COR-L47 (cell line): Measurements from ENCODE around the gene TOP2A.
A peak's percentile ranks its signal among the peaks of the same experiment; 100 is the strongest.
"Not testable (repeated sequence)": the region's sequence is repeated elsewhere in the genome, so short reads cannot be mapped to it uniquely, and the experiment has no call there.

Source experiments
- DNase-seq: peaks from one replicate; lab custom pipeline; 2025; lab: John Stamatoyannopoulos, UW

The TOP2A gene

DNA sequence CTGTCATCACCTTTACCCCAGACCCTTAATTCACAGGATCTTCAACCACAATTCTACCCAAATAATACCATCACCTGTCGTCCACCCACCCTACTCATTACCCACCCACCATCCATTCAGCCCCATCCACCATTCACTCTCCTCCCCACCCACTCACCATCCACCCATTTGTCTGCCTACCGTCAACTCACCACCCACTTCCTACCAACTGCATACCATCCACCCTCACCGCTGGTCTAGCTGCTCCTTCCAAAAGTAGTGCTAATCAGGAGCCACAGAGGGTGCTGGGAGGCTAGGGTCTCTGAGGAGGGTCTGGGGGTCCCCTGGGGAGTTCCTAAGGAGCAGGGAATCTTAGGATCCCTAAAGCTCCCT lies 13.5 kb upstream of the TOP2A start:
- no peak for DNase-seq

DNA sequence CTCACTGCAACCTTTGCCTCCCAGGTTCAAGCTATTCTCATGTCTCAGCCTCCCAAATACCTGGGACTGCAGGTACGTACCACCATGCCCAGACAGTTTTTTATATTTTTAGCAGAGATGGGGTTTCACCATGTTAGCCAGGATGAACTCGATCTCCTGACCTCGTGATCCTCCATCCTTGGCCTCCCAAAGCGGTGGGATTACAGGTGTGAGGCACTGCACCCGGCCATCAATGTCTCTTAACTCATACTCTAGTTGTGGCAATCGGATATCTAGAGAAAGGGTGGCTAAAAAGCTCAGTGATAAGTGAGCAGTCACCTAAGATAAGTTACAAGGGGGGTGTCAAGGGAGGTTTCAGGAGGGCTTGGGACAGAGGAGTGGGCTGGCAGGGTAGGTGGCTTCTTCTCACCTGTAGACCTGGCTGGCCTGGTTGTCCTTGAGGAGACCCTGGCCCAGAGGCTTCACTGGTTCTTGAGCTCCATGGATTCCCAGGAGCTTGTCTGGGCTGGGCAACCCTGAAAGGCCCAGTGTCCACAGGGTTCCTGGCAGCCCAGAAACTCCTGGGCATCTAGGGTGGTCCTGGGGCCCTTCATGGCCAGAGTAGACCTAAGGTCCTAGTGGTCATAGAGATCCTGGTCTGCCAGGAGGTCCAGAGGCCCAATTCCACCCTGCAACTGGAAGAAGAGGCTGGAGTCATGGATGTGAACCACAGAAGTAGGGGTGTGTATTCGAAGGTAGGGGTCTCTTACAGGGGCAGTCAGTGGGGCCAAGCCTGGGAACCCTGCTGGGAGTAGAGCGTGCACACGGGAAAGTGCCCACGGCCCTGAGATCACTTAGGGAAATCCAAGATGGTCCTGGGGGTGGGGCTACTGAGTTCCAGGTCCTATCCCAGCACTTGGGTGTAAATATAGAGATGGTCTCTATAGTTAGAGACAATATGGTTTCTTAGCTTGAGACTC lies 12.9 kb upstream of the TOP2A start:
- no peak for DNase-seq

DNA sequence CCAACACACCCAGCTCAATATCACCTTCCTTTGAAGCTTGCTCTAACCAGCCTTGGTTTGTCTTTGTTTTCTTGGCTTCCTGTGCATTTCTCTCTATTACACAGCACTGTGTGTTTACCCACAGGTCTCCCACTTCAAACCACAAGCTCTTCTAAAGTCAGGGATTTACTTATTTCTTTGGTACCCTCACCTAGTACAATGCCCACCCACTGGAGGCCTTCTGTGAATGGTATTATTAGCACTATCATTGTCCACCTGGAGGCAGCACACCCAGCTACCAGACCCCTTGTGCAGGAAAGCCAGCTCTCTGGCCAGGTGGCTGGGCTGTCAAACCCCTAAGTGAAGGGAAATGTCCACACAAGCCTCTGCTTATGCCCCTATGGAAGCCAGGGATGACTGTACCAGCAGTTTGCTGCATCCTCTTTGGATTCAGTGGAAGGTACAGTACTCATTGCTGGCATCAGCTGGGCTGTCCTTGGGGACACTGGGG lies 9.4 kb upstream of the TOP2A start:
- no peak for DNase-seq

DNA sequence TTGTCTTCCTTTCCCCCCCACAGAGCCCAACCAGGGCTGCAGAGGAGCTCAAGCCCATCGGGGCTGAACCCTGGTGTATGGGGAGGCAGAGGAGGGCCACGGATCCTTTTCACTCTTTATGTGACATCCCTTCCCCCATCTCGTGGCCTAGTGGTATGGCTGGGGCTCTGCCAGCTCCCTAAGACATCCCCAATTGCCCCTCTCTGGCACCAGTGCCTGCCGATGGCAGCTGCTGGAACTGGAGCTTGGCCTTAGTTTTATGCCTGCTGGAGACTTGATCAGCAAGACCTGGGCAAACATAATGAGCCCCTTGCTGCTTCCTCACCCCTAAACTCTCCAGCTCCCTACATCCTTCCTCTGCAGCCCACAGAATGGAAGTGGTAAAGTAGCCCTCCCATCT lies 8.0 kb upstream of the TOP2A start:
- DNase-seq: no peak

DNA sequence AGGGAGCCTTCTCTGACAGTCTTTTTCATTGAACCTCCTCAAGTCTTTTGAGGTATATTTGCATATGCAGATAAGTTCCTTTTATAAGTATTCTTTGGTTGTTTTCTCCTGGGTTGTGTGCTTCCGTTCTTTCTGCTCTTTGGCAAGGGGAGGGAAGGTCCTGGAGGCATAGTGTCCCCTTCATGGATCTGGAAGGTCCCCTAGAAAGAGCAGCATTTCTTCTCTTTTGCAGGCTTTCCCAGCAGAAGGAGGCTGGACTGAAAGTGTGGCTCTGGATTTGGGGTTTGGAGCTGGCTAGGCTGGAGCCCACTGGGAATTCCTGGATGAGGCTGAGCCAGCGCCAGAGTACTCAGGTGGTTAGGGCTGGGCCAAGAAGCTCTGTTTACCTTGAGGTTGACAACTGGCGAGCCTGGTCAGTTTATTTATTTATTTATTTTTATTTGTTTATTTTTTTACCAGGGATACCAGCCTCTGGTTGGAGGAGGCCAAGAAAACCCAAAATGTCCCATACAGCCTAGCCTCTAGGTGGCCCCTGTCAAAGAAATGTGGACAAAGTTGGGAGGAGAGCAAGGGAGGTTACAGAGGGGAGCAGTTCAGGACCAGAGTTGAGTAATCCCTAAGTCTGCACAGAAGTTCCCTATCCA lies 5.4 kb upstream of the TOP2A start:
- no peak for DNase-seq

DNA sequence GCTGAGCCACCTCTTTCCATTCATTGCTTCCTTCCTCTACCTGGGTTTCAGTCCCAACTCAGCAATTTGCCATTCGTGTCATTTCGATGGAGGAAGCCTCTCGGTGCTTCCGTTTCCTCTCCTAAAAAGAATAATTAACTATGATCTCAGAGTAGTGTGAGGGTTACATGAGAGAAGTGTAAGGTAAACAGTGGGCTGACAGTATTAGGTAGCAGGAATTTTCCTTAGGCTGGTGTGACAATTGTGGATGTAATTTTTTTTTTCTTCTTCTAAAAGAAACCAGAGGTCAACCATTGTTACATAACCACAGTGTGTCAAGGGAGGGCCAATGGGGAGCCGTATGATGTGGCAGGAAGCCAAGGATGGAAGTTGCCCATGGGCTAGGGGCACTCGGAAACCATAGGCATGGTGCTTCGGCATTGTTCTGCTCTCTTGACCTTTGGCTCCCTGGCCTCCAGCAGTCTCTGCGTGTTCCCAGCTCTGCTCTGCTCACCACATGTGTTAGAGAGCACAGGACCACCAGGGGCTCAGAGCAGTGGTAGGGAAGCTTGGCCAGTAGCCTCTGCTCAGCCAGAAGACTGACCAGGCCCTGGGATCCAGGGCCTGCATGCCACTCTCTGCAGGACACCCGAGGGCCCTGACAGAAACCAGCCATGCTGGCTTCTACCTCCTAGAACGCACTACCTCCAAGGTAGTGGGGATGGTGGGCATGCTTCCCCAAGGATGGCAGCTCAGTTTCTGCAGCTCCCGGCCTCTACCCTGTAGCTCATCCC lies 2.0 kb upstream of the TOP2A start:
- peak; percentile 5 for DNase-seq

DNA sequence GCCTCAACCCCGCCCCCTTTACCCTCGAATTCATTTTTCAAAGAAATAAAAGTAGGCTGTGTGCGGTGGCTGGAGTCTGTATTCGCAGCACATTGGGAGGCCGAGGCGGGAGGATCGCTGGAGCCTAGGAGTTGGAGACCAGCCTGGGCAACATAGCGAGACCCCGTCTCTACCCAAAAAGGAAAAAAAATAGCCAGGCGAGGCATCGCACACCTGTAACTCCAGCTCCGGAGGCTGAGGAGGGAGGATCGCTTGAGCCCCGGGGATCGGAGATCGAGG lies 671 bp upstream of the TOP2A start:
- DNase-seq: no peak

DNA sequence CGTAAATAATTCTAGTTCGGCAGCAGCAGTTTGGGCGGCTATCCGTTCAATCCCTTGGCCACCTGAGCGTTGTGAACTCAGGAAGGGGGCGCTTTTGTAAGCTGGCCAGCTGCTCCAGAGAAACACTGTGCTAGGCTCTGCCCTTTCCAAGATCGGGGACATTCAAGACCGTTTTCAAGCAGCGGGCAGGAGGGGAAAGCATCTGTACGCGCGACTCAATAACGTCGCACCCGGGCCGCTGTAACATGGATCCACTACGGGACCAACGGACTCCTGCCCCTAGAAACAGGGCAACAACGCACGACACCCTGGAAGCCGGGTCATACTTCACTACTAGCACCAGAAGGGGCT lies 463 bp downstream of the TOP2A start:
- DNase-seq: peak; percentile 22

DNA sequence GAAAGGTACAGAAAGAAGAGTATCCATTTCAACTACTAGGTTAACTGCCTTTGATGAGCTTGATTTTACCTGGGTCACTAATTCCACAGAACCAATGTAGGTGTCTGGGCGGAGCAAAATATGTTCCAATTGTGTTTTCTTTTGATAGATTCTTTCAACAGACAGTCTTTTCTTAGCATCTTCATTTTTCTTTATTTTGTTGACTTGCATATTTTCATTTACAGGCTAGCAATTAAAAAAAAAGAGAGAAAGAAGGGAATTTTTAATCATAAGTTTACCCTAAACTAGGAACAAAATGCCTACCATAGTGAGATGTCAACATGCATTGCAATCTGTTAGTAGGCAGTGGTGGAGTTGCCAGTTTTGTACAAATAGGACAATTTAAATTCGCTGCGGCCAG lies 1.0 kb downstream of the TOP2A start:
- DNase-seq: no peak

DNA sequence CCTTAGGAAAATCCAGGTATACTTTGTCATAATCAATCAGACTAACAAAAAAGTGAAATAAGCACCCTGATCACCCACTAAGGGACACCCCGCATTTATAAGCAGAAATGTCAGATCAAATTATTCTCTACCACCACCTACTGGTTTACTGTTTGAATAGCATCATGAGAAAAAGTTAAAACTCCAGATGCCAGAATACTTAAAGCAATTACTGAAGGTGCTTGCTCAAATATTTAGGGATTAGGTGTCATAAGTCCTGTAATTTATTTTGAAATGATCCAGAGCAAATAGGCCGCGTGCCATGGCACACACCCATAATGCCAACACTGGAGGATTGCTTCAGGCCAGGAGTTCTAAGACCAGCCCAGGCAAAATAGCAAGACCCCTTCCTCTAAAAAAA lies 2.3 kb downstream of the TOP2A start:
- DNase-seq: peak; percentile 14

DNA sequence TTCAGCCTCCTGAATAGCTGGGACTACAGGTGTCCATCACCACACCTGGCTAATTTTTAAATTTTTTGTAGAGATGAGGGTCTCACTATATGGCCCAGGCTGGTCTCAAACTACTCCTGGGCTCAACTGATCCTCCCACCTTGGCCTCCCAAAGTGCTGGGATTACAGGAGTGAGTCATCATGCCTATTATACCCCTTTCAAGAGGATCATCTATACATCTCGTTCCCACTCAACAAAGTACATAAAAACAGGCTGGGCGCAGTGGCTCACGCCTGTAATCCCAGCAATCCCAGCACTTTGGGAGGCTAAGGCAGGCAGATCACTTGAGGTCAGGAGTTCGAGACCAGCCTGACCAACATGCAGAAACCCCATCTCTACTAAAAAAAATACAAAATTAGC lies 3.4 kb downstream of the TOP2A start:
- DNase-seq: not testable (repeated sequence)

DNA sequence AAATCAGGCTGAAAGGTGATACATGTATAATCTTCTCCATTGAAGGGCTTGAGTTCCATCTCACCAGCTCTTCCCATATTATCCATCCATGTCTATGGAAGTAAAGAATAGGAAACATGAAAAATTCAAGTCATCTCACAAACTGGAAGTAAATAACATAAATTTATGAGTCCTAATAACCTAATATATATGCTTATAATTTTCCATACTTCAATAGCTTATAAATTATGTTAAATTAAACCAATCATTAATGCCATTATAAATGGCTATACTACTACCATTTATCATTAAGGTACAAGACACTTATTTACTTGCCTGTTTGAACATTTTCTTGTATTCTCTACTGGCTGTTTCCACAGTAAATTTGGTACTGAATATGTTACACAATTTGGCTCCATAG lies 4.8 kb downstream of the TOP2A start:
- no peak for DNase-seq

DNA sequence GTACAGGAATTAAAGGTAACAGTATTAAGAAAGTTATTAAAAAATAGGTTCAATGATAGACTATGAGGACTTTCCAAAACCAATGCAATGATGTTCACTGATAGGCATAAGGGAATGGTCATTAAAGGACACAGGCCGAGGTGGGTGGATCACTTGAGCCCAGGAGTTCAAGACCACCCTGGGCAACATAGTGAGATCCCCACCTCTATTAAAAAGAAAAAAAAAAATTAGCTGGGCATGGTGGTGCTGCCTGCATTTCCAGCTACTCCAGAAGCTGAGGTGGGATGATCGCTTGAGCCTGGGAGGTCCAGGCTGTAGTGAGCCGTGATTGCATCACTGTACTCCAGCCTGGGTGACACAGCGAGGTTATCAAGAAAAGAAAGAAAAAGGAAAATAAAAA lies 5.9 kb downstream of the TOP2A start:
- DNase-seq: no peak

DNA sequence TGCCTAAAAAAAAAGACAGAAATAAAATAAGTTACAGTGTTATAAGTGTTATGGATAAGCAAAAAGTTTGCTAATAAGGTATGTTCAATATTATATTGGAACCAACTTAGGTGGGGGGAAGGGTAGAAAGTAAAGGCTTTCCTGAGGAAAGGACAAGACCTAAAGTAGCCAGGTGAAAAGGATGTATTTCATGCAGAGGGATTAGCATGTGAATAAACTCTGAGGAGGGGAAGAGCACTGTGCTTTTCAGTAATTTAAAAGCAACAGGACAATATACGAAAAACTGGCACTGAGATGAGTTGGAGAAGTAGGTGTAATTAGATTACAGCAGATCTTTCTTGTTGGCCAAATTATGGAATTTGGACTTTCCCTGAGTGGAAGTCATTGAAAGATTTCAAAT lies 7.6 kb downstream of the TOP2A start:
- DNase-seq: no peak

DNA sequence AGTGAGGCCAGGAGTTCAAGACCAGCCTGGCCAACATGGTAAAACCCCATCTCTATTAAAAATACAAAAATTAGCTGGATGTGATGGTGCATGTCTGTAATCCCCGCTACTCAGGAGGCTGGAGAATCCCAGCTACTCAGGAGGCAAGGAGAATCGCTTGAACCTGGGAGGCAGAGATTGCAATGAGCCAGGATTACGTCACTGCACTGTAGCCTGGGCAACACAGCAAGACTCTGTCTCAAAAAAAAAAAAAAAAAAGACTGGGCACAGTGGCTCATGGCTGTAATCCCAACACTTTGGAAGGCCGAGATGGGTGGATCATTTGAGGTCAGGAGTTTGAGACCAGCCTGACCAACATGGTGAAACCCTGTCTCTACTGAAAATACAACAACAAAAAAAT lies 8.2 kb downstream of the TOP2A start:
- DNase-seq: not testable (repeated sequence)

DNA sequence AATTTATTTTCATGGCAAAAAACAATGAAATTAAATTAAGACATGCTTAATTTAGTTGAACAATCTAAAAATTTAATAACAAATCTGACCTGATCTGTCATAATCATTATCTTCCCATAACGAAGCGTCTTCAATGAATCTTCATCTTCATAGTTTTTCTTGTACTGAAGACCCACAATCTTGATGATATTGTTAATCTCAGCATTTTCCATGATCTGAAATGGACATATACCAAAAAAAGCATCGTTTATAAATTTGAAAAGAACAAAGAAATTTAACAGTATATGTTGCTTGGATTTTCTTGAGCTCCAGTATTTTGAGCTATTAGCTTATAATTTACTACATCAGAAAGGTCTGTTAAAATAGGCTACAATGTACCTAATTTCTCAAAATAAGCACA lies 10.2 kb downstream of the TOP2A start:
- no peak for DNase-seq

DNA sequence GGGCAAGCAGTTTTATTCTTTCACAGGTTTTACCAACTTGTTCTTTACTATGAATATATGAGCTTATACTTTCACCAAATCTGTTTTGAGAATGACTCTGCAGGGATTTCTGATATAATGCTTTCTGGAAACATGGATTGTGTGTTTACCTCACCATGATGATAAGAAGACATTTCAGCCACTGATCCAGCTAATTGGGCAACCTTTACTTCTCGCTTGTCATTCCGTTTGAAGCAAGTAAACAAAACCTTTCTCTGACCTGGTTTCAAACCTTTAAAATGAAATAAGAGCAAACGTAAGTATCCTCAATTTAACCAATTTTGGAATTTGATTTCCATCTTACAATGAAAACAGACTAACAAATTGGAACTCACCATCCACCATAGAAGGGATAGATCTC lies 13.7 kb downstream of the TOP2A start:
- no peak for DNase-seq

DNA sequence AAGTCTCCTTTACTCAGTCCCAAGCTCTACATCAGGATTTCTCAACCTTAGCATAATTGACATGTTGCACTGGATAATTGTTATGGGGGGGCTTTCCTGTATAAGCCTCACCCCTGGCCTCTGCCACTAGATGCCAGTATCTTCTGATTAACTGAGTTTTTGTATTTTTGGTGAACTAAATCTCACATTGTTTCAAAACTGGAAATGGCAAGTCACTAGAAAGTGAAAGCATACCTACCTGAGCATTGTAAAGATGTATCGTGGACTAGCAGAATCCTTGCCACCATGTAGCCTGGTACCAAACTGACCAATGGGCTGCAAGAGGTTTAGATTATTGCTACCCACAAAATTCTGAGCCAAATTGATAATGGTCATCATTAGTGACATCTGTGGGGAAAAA lies 15.0 kb downstream of the TOP2A start:
- DNase-seq: no peak

DNA sequence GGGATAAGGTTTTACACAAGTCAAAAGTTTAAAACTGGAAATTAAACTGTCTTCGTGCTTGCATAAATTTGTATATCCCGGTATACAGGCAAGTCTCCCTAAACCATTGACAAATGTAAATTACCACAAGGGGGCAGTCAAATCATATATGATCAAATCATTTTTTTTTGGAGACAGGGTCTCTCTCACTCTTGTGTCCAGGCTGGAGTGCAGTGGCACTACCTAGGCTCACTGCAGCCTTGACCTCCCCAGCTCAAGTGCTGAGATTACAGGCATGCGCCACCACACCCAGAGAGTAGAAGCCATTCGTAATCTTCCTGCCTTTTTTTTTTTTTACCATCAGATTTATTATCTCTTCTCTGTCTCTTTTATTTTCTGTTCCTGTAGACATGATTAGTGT lies 18.5 kb downstream of the TOP2A start:
- peak; percentile 51 for DNase-seq

DNA sequence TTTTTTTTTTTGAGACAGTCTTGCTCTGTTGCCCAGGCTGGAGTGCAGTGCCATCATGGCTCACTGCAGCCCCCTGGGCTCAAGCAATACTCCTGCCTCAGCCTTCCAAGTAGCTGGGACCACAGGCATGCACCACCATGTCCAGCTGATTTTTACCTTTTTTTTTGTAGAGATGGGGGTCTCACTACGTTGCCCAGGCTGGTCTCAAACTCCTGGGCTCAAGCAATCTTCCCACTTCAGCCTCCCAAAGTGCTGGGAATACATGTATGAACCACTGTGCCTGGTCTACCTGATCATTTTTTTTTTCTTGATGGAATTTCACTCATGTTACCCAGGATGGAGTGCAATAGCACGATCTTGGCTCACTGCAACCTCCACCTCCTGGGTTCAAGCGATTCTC lies 31.1 kb downstream of the TOP2A start:
- not testable (repeated sequence) for DNase-seq

DNA sequence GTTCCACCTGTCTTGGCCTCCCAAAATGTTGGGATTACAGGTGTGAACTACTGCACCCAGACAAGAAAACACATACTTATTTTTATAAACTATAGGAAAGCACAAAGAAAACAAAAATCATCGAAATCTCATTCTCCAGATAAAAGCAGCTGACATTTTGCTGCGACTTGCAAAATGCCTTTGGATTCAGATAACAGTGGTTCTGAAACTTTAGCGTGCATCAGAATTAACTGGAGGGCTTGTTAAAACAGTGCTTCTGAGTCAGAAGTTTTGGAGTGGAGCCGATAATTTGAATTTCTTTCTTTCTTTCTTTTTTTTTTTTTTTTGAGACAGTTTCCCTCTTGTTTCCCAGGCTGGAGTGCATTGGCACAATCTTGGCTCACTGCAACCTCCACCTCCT lies 35.4 kb downstream of the TOP2A start:
- DNase-seq: no peak

DNA sequence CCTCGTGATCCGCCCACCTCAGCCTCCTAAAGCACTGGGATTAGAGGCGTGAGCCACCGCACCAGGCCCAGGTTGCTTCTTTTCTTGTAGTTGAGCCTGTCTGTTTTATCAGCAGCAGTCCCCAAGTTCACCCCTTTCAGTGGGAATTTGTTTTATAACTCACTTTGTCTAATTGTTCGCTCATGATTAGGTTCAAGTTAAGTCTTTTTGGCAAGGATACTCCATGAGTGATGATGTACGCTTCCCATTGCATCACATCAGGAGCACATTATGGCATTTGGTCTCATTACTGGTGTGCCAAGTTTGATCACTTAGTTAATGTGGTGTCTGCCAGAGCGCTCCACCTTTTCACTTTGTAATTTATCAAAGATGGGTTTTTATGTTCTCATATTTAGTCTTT lies 38.7 kb downstream of the TOP2A start:
- DNase-seq: no peak

DNA sequence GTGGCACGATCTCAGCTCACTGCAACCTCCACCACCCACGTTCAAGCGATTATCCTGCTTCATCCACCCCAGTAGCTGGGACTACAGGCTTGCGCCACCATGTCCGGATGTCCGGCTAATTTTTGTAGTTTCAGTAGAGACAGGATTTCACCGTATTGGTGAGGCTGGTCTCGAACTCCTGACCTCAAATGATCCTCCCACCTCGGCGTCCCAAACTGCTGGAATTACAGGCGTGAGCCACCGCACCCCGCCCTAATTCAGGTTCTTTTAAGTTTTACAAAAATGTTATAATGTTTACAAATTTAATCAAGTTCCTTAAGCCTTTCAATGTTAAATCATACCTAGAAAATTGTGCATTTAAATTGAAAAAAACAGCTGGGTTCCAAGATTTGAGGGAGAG lies 39.9 kb downstream of the TOP2A start:
- DNase-seq: no peak
